ENCODE results near the gene STEAP4.

STEAP4 gene

DNA sequence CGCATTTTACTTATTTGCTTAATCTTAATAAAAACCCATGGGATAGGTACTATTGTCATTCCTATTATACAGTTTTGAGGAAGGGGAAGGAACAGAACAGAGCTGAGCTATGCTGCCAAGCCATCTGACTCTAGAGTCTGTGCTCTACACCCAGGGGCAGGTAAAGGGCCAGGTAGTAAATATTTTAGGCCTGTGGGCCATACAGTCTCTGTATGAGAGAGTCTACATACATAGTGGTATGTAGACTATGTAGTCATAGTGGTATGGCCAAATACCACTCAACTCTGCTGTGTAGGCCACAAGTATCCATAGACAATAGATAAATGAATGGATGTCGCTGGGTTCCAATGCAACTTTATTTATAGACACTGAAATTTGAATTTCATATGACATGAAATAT is 83.4 kb downstream of the STEAP4 start:
- H3K4me3 ChIP-seq (ENCODE audit: low read depth, low read length) = no peak overlapping the region
- H3K27ac ChIP-seq = no peak overlapping the region
- in situ Hi-C loops (cut with HindIII; ENCODE audit: low pct_ligation_motif_present, low sequenced_read_pairs) = no loop called here
- no peak for DNase-seq
- TF ChIP-seq, protein P1, sequence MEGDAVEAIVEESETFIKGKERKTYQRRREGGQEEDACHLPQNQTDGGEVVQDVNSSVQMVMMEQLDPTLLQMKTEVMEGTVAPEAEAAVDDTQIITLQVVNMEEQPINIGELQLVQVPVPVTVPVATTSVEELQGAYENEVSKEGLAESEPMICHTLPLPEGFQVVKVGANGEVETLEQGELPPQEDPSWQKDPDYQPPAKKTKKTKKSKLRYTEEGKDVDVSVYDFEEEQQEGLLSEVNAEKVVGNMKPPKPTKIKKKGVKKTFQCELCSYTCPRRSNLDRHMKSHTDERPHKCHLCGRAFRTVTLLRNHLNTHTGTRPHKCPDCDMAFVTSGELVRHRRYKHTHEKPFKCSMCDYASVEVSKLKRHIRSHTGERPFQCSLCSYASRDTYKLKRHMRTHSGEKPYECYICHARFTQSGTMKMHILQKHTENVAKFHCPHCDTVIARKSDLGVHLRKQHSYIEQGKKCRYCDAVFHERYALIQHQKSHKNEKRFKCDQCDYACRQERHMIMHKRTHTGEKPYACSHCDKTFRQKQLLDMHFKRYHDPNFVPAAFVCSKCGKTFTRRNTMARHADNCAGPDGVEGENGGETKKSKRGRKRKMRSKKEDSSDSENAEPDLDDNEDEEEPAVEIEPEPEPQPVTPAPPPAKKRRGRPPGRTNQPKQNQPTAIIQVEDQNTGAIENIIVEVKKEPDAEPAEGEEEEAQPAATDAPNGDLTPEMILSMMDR (IDR thresholded peaks at IDR 0.05; ENCODE audit: low read depth, low read length, missing control alignments) = no peak
- no peaks in the 10 kb centered on the region for H3K36me3 ChIP-seq (replicated peaks)
- no peaks in the 10 kb centered on the region for H3K27me3 ChIP-seq (replicated peaks)

Measured in brain microvascular endothelial cell (primary cell).